Stimulated activated CD4-positive, alpha-beta T cell treated with anti-CD3 and anti-CD28 coated beads, Interleukin-1b, Interleukin-23, amount 100 ng/mL, for 1 hour (primary cell): ENCODE data around the gene TBCK.

Experiments used
- DNase-seq, 2 donors: peaks; one replicate each; pipeline ENCODE4 v3.0.0-alpha.2; 2020; ENCODE audit warnings: low read depth in 2 of 2

Gene TBCK

DNA sequence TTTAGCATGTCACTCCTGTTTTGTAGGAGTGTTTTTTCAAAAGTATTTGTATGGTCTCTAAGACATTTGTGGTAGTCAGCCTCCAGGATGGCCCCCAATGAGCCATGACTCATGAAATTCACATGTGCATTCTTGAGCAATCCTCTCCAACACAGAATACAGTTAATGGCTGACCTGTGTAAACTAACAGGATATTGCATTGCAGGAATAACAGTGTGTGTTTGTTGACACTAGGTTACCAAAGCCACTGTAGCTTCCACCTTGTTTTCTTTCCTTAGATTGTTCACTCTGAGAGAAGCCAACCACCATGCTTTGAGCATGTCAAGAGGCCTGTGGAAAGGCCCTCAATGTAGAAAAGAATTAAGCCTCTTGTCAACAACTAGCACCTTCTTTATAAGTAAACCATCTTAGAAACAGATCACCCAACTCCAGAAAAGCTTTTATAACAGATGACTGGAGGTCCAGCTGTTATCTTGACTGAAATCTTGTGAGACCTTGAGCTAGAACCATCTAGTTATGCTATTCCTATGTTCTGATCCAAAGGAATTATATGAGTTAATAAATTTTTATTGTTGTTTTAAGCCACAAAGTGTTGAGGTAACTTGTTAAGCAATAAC is 28.5 kb downstream of the TBCK start:
- no peak for DNase-seq

GRCh38 chr4:106286611-106287010 is 29.4 kb downstream of the TBCK start:
- no peak for DNase-seq

DNA sequence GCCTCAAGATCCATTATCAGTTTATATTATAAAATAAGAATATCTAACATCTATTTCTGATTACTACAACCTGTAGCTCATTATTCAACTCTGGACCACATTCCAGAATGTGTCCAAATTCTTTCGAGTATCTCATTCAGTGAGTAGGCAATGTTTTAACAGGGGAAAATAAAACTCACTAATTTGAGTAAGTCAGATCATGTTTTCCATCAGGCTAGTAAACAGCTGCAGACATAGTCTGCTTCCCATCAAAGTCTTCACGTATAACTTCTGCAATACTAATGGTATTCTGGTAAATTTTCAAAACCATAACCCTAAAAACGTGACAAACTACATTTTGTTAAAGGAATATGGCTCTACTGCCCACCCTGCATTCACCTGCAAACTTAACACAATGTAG is 31.8 kb downstream of the TBCK start:
- no peak for DNase-seq

GRCh38 chr4:106277140-106277675 is 38.8 kb downstream of the TBCK start:
- no peak for DNase-seq

DNA sequence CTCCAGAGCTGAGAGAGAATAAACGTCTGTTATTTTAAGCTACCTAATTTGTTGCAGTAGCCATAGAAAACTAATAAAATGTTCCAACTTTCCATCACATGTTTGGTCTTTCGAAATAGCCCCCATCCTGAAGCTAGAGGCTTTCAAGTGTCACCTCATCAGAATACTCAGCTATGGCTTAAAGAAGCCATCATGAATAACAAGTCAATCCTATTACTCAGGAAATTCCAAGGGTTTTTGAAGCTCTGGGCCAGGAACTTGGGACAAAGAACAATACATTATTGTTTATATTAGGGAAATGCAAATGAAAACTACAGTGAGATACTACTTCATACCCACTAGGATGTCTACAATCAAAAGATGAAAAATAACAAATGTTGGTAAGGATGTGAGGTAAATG is 42.2 kb downstream of the TBCK start:
- no peak for DNase-seq

DNA sequence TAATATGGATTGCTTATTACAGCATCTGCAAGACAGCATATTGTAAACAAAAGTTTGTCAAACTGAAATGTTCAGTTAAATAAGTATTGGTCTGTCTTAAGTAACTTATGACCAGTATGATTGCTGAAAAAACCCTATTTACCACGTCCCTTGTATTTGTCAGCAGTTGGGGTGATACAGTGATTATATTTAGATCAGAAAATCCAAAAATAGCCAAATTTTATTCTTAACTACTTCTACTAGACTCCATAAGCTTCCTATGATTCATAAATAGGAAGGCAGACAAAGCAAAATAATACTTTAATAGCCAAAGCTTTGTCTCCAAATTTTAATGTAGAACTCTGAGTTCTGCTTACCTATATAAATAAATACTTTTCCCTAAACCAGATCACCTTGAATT is 45.3 kb downstream of the TBCK start:
- DNase-seq = no peak

DNA sequence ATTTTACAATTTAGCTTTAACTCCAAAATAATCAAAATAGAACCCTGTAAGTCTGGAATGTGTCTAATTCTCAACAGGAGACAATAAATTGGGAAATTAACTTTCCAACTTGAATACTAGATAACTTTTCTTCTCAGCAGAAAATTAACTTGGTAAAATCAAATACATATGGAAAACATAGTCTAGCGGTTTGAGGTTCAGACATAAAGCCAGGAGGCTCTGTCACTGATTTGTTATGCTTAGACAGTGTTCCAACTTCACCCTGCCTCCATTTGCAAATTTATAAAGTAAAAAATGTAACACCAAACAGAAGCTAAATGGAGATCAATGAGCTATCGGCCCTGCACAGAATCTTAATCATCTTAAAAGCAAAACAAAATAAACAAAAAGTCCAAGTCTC is 46.3 kb downstream of the TBCK start:
- DNase-seq = no peak

- no peak for DNase-seq
These were observed 47.2 kb downstream of the TBCK start for GRCh38 chr4:106268786-106269185.

- no peak for DNase-seq
These were observed 49.8 kb downstream of the TBCK start for GRCh38 chr4:106266201-106266600.

DNA sequence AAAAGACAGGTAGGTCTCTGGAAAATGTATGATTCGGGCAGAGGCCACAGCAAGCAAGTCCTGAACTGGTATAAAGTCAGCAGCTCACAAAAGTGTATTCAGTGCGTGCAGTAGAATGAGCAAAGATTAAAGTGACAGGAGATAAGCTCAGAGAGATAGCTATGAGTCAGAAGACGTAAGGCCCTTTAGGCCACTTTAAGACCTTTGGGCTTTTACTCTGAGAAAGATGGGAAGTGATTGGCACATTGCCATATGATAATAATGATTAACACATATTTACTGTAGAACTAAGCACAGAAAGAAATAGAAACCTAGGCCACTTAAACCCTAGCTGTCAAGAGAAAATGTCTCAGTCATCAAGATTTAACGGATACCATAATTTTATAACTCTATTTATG is 51.7 kb downstream of the TBCK start:
- no peak for DNase-seq

GRCh38 chr4:106263594-106264330 is 52.2 kb downstream of the TBCK start:
- no peak for DNase-seq

GRCh38 chr4:106261980-106262379 is 54.0 kb downstream of the TBCK start:
- DNase-seq = no peak

- DNase-seq = no peak
These were observed 57.6 kb downstream of the TBCK start for GRCh38 chr4:106258145-106259045.

DNA sequence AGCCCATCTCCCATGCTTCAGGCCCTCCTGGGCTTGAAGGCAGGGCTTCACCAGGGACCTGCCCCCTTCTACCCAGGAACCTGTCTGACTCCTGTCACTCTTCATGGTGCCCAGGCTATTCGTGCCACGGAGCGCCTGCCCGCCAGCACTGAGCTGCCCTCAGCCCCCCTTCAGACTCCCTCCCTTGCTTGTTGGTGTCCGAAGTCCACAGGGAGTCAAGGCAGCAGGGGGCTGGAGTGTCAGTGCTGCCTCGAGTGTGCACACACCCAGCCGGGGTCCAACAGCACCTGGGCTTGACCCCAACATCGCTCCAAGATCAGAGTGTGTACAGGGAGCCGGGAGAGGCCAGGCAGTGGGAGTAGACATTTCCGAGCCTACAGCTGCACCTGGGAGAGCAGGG is 59.8 kb downstream of the TBCK start:
- no peak for DNase-seq

DNA sequence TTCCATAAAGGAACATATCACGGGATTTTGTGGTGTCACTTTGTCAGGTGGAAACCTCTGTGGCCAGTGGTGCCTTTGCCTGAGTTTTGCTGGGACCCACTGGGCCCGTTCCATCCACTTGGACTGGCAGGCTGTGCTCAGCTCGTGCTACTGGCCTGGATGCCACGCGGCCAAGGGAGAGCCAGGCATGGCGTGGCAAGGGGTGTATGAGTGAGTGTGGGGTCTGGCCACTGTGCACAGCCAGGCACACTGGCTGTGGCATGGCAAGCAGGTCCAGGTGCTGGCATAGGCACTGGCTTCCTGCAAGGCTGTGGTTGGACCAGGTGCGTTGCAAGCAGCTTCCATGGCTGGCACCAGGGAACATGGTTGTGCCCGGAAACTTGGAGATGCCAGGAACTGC is 60.8 kb downstream of the TBCK start:
- no peak for DNase-seq

GRCh38 chr4:106253364-106254129 is 62.5 kb downstream of the TBCK start:
- DNase-seq = no peak

DNA sequence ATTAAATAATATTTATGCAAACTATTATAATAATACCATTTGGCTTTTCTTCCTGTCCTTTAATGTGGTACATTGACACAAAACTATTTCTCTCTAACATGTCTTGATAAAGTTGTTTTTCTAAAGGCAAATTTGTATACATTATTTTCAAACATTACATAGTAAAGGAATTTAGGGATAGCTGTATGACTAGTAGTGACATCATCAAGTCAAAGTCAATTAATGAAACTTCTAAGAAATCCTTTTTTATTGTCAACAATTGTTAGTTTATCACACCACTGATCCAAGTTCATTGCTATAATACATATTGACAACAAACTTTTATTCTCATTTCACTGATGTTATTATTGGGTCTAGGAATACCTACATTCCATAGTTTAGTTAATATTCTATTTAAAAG is 68.4 kb downstream of the TBCK start:
- no peak for DNase-seq

DNA sequence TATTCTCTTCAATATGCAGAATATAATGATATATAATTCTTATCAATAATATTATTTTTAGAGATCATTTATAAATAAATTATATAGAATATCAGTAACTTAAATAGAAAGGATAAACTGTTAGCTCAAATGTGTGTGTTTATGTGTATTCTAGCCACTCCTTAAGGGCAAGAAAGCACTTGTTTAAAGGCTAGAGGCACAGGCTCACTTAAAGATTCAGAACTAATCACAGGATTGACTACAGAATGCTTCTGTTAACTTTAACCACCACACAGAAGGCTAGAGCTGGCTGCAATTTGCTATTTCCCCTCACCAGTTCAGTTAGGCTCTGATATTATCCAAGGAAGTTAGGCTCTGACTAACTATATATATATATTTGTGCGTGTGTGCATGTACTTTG is 69.6 kb downstream of the TBCK start:
- no peak for DNase-seq

- no peak for DNase-seq
These were observed 70.8 kb downstream of the TBCK start for GRCh38 chr4:106245176-106245575.

- no peak for DNase-seq
These were observed 75.3 kb downstream of the TBCK start for GRCh38 chr4:106240699-106241098.

GRCh38 chr4:106238820-106239420 is 77.1 kb downstream of the TBCK start:
- no peak for DNase-seq
